Hippocampal formation (tissue), 2 donors: ENCODE results near the gene ZNRD2.
A peak's percentile ranks its signal among the peaks of the same experiment; 100 is the strongest.

Experiments used
- DNase-seq, 2 donors: peaks; one replicate each; lab custom pipeline; 2025; lab: John Stamatoyannopoulos, UW

Gene ZNRD2

GRCh38 chr11:65573391-65574079 is 3.3 kb downstream of the ZNRD2 start:
- no peak for DNase-seq

GRCh38 chr11:65574109-65574810 is 4.0 kb downstream of the ZNRD2 start:
- DNase-seq: peak; percentile 59 to 75

- no peak for DNase-seq
Observed at GRCh38 chr11:65574811-65575567, 4.7 kb downstream of the ZNRD2 start.

- DNase-seq: peak in 1 of 2 donors; percentile 7
Observed at GRCh38 chr11:65575568-65576231, 5.4 kb downstream of the ZNRD2 start, which contains the start of gene EHBP1L1. Gene EHBP1L1, plus strand, starts transcription at chr11:65576053. Its CDS starts 250 bp downstream, at chr11:65576303.

- DNase-seq: no peak
Observed at GRCh38 chr11:65576232-65576866, 6.1 kb downstream of the ZNRD2 start.

DNA sequence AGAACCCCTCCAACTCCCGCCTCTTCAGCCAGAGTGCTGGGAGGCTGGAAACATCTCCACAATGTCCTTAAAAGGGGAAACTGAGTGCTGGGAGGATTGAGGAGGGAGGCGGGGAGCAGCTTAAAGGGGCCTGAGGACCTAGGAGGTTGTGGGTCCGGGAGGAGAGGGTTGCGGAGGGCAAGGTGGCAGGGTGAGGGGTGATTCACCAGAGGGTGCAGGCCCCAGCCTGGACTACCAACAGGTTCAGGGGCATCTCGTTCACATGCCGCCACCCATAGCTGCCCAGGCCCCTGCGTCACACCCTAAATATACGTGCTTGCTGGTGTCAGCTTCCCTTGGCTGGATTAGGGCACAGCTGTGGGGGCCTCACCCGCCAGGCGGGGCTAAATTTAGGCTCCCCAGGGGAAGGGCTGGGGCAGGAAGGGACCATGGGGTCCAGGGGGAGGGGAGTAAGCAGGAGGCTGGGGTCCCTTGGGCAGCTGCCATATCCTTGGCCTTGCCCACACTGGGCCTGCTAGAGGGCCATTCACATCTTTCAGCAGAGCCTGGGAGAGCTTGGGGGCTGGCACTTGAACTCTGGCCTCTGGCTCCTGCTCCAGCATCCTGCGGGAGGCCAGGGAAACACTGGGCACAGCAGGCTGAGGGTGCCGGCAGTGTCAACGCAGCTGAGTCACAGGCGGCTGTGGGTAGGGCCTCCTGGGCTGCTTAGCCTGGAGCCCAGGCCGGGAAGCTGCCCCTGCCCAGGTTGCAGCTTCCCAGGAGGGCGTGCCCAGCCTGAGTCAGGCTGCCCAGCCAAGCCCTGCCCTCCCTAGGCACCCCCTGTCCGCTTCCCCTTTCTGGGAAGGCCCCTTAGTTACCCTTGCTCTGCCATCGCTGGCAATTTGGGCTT is 6.8 kb downstream of the ZNRD2 start:
- DNase-seq: no peak

DNA sequence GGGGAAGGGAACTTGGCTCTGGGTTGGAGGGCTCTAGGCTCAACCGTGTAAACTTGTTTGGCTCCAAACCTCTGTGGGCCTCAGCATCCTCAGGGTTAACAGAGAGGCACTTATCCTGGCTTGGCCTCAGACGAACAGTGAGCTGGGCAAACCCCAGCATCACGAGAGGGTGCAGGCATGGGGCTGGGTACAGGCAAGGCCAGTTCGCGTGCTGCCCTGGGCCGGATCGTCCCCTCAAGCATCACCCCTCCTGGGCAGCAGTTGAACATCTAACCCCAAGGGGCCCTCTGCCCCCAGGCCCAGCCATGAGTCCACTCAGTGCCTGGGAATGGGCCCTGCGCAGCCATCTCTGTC is 7.5 kb downstream of the ZNRD2 start:
- no peak for DNase-seq

GRCh38 chr11:65578134-65578533 is 7.9 kb downstream of the ZNRD2 start:
- no peak for DNase-seq

- DNase-seq: no peak
Observed at GRCh38 chr11:65578667-65579066, 8.4 kb downstream of the ZNRD2 start.

DNA sequence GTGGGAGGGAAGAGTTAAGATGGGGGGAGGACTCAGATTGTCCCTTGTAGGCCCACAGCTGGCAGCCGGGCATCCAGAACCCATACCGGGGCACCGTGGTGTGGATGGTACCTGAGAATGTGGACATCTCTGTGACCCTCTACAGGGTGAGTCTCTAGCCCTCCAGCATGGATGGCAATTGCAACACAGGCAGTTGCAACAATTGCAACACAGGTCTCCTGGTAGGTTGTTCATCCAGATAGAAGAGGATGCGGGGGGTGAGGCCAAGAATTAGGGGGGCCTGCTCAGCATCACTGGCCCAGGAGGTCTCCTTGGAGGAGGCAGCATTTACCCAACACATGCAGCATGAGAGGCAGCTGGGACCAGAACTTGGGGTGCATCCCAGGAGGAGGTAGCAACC is 9.0 kb downstream of the ZNRD2 start:
- DNase-seq: no peak

GRCh38 chr11:65580031-65580692 is 9.9 kb downstream of the ZNRD2 start:
- DNase-seq: no peak

DNA sequence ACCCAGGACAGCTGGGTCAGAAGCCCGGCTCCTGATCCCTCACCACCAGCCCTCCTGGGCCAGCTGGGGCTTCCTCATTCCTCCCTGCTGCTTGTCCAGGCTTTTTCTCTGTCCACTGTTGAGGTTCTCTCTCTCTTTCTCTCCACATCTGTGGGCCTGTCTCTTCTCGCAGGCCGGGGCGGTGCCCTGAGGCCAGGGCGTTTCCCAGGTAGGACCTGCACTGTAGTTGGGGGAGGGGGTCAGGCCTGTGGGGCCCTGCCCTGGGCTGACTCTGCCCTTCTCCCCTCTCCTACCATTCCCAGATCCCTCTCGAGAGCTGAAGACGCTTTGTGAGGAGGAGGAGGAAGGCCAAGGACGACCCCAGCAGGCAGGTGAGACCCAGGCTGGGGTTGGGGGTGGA is 10.5 kb downstream of the ZNRD2 start:
- DNase-seq: no peak

DNA sequence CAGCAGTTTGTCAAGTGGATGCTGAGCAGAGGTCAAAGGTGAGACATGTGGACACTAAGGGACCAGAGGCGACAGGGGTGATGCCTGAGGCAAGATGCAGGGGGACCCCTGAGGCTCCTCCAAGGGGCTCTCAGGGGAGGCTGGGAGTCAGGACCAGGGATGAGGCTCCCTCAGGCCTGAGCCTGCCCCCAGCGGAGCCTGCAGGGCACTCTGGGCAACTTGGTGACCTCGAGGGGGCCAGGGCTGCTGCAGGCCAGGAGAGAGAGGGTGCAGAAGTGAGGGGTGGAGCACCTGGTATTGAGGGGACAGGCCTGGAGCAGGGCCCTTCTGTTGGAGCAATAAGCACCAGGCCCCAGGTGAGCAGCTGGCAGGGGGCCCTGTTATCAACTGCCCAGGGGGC is 11.7 kb downstream of the ZNRD2 start:
- DNase-seq: no peak

DNA sequence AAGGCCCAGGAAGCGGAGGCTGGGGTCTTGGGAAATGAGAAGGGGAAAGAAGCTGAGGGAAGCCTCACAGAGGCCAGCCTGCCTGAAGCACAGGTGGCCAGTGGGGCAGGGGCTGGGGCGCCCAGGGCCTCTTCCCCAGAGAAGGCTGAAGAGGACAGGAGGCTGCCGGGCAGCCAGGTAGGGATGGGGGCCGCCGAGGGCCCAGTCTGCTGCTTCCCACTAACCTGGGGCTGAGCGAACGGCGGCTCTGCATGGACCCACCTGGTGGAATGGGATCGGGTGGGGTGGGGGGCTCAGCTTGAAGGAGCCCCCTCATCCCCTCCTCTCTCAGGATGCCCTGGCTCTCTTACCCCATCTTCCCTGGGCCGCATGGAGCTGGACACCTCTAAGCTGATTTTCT is 13.3 kb downstream of the ZNRD2 start:
- no peak for DNase-seq

DNA sequence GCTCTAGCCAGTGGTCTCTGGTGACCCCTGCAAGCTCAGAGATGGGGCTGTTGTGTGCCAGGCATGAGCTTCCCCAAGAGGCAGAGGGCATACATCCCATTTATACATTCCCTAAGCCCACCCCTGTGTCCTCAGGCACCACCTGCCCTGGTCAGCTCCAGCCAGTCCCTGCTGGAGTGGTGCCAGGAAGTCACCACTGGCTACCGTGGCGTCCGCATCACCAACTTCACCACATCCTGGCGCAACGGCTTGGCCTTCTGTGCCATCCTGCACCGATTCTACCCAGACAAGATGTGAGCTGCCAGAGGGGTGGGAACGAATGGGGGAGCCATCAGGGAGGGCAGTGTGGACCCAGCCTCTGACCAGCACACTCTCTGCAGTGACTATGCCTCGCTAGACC is 13.8 kb downstream of the ZNRD2 start:
- no peak for DNase-seq

- peak in 1 of 2 donors; percentile 6 for DNase-seq
Observed at GRCh38 chr11:65584723-65585171, 14.5 kb downstream of the ZNRD2 start.

GRCh38 chr11:65585396-65586246 is 15.3 kb downstream of the ZNRD2 start:
- DNase-seq: no peak

GRCh38 chr11:65586247-65586630 is 16.0 kb downstream of the ZNRD2 start:
- no peak for DNase-seq

- no peak for DNase-seq
Observed at GRCh38 chr11:65586676-65587075, 16.4 kb downstream of the ZNRD2 start.
